ENCODE measurements around the gene STARD13.
"Not testable (repeated sequence)": the region's sequence is repeated elsewhere in the genome, so short reads cannot be mapped to it uniquely, and the experiment has no call there.

STARD13 gene

GRCh38 chr13:33245505-33246158 is 39.9 kb downstream of the STARD13 start:
- FAIRE-seq (no peak), DNase-seq (ENCODE audit: insufficient read length, low spot score) (no peak)
- no peak for TF ChIP-seq POLR2A (IDR thresholded peaks at IDR 0.05; ENCODE audit: low read depth, low read length)

GRCh38 chr13:33244907-33245287 is 40.7 kb downstream of the STARD13 start:
- FAIRE-seq = no peak
- no peak for TF ChIP-seq POLR2A (IDR thresholded peaks at IDR 0.05; ENCODE audit: low read depth, low read length)
- DNase-seq (ENCODE audit: insufficient read length, low spot score) = no peak

DNA sequence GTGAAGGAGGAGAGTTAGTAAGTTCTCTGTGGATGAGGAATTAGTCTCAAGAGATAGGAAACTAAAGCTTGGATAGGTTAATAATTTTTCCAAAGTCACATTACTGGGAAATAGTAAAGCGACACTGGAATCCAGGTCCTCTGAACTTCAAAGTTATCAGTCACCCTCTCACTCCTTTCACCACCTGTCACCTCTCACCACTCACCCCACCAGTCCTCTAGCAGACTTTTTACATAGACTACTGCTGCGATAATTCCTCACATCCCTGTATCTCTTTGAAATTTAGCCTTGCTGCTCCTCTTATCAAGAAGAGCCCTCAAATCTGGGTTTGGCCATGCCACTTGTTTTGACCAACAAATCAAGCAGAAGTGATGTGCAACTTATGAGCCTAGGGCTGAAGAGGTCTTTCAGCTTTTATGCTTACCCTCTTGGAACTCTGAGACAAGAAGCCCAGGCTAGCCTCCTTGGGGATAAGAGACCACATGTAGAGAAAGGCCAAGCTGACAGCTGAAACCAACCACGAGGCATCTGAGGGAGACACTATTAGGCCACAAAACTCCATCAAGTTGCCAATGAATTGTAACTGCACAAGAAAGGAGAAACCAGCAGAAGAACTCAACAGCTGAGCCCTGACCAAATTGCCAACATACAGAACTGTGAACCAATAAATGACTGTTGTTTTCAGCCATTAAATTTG is 41.2 kb downstream of the STARD13 start:
- FAIRE-seq (no peak), DNase-seq (ENCODE audit: insufficient read length, low spot score) (no peak)
- TF ChIP-seq POLR2A (IDR thresholded peaks at IDR 0.05; ENCODE audit: low read depth, low read length) = no peak

DNA sequence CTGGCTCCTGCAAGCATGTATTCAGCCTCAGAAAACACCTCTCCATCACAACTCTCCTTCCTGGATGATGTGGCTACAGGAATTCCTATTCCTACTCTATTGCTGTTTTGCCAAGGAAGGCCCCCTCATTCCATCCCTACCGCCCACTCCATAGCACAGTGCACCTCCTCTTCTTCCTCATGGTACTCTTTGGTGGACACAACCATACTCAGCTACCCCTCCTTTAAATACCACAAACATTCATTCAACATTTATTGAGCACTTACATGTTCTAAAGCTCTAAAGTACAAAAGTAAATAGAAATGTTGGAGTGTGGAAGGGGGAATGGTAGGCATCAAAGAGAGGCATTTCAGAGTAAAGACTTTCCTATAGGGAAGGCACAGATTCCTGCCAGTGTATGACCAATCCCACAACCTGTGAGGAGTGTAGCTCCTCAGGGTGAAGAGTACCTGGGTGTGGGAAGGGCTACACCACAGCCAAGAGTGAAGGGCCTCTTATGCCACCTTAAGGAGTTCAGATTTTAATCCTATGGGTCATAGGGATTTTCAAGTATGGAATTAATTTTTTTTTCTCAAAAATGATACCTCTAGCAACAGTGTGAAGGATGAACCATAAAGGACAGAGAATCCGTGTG is 42.5 kb downstream of the STARD13 start:
- no peak for TF ChIP-seq POLR2A (IDR thresholded peaks at IDR 0.05; ENCODE audit: low read depth, low read length)
- FAIRE-seq (no peak), DNase-seq (ENCODE audit: insufficient read length, low spot score) (no peak)

GRCh38 chr13:33242372-33242771 is 43.2 kb downstream of the STARD13 start:
- FAIRE-seq; DNase-seq (ENCODE audit: insufficient read length, low spot score): not testable (repeated sequence)

DNA sequence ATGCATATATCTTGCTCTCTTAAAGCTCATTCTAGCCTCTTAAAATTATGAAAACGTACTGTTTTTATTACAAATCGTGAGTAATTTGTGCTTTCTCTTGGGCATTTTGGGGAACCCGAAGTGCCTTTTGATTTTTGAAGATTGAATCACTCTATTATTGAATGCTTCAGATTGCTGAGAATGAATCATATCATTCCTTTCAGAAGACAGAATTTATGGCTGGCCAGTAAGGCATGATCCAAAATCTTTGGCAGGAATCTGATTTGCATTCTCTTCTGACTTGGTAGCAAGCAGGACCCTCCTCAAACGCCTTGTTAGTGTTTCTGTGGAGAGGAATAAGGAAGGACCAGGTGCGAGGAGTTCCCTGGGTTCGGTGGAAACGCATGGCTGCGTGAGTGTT is 49.5 kb downstream of the STARD13 start:
- DNase-seq (ENCODE audit: insufficient read length, low spot score) (peak; percentile 26), FAIRE-seq (no peak)
- no peak for TF ChIP-seq POLR2A (IDR thresholded peaks at IDR 0.05; ENCODE audit: low read depth, low read length)

GRCh38 chr13:33235564-33235963 is 50.0 kb downstream of the STARD13 start:
- no peak for TF ChIP-seq POLR2A (IDR thresholded peaks at IDR 0.05; ENCODE audit: low read depth, low read length)
- FAIRE-seq (no peak), DNase-seq (ENCODE audit: insufficient read length, low spot score) (no peak)

GRCh38 chr13:33235078-33235477 is 50.5 kb downstream of the STARD13 start:
- no peak for TF ChIP-seq POLR2A (IDR thresholded peaks at IDR 0.05; ENCODE audit: low read depth, low read length)
- FAIRE-seq (no peak), DNase-seq (ENCODE audit: insufficient read length, low spot score) (no peak)

DNA sequence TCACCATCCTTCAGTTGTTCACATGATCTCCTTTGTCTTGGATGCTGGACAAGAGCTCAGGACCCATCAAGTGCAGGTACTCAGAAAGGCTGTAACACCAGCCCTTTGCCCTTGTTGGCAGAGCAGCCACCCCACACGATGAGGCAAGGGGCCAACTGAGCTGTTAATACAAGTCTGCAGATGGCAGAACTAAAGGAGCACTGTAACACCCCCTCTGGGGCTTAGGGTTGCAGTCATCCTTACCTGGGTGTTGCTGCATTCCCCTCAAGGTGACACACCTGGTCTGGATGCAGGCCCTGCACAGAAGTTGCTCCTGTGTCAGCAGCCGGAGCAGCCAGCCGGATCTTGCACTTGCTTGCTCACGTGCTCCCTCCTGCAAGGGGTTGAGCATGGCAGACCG is 52.0 kb downstream of the STARD13 start:
- TF ChIP-seq POLR2A (IDR thresholded peaks at IDR 0.05; ENCODE audit: low read depth, low read length) = no peak
- FAIRE-seq (no peak), DNase-seq (ENCODE audit: insufficient read length, low spot score) (no peak)

- no peak for DNase-seq (ENCODE audit: insufficient read length, low spot score)
- no peak for FAIRE-seq
- no peak for TF ChIP-seq POLR2A (IDR thresholded peaks at IDR 0.05; ENCODE audit: low read depth, low read length)
These were observed 52.7 kb downstream of the STARD13 start for GRCh38 chr13:33232883-33233282.

DNA sequence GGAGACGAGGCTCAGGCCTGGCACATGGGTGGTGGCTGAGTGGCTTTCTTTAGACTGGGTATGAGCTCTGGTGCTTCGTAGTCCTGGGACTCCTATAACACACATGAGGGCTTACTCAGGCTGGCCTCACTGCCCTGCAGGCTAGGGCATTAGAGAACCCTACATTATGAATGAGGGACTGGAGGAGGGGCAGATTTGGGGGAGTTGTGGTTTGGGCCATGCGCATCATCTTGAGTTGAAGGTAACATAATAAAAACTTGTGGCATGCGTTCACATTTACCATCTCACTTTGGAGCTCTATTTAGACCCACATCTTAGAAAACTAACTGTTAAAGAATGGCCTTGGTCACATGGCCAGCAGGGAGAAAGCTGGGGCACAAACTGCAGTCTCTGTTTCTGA is 54.2 kb downstream of the STARD13 start:
- FAIRE-seq (no peak), DNase-seq (ENCODE audit: insufficient read length, low spot score) (no peak)
- TF ChIP-seq POLR2A (IDR thresholded peaks at IDR 0.05; ENCODE audit: low read depth, low read length) = no peak

DNA sequence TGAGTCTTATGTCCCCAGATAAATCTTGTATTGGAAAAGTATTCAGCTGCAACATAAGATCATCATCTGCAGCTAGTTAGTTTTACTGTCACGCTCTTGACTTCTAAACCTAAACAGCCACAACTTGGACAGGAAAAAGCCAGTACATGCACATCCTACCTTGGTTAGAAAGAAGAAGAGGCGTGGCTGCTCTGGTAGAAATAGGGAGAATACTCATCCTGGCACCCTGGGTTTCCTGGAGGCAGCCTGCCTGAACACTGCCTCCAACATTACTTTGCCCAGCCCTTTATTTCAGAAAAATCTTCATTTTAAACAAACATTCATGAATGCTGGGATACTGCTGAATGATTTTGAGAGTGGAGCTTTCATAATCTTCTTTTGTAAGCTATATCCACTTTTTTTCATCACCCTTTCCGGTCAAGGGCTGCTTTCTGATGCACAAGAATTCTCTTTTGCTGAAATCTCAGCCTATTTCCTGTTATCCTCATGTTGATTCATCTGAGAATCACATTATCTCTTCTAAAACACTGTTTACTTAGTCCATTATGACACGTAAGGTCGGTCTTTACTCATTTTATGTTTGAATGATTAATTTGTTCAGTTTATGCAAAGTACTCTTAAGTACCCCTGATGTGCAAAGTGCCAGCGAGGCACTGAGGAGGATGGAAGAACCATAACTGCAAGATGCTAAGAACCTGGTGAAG is 55.2 kb downstream of the STARD13 start:
- DNase-seq (ENCODE audit: insufficient read length, low spot score) = no peak
- no peak for FAIRE-seq
- no peak for TF ChIP-seq POLR2A (IDR thresholded peaks at IDR 0.05; ENCODE audit: low read depth, low read length)

DNA sequence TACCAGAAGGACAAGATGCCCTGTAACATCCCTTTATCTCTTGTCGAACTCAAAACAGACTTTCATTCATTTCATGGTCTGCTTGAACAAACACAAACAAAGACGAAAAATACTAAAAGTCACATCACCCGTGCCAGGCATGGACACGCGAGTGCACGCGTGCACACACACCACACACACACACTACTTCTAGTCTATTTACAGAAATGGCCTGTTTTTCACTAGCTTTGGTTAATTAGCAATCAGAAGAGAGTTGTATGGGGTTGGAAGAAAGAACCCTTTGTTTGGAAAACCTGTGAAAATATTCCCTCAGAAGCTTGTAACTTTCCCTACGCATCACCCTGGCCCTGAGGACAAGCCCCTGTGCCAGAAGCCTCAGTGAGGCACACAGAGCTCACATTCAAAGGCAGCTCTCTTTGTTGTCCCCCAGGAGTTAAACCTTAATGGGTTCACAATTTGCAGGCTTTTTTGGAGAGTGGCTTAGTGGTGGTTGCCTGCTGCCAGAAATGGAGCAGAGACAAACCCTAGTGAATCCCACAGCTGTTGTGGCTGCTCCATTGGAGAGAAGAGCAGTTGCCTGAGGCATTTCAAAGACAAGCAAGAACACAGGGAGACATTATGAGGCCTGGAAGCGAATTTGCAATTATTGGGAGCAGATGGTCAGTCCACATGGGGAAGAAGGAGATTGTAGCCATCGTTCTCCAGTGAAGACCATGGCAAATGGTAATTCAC is 55.9 kb downstream of the STARD13 start:
- FAIRE-seq = no peak
- TF ChIP-seq POLR2A (IDR thresholded peaks at IDR 0.05; ENCODE audit: low read depth, low read length) = no peak
- DNase-seq (ENCODE audit: insufficient read length, low spot score) = no peak

Data from H54 (cell line).